Measurements from ENCODE around the gene GDI1. TPM values are rescaled to one million over a fixed set of nuclear protein-coding genes. Genes with fewer than 3 reads are reported as not detected.
"Not testable (repeated sequence)": the region's sequence is repeated elsewhere in the genome, so short reads cannot be mapped to it uniquely, and the experiment has no call there.

GDI1 gene
- 10 to 100 TPM; 50.5 to 83.5 (median 61.5) TPM for total RNA-seq

DNA sequence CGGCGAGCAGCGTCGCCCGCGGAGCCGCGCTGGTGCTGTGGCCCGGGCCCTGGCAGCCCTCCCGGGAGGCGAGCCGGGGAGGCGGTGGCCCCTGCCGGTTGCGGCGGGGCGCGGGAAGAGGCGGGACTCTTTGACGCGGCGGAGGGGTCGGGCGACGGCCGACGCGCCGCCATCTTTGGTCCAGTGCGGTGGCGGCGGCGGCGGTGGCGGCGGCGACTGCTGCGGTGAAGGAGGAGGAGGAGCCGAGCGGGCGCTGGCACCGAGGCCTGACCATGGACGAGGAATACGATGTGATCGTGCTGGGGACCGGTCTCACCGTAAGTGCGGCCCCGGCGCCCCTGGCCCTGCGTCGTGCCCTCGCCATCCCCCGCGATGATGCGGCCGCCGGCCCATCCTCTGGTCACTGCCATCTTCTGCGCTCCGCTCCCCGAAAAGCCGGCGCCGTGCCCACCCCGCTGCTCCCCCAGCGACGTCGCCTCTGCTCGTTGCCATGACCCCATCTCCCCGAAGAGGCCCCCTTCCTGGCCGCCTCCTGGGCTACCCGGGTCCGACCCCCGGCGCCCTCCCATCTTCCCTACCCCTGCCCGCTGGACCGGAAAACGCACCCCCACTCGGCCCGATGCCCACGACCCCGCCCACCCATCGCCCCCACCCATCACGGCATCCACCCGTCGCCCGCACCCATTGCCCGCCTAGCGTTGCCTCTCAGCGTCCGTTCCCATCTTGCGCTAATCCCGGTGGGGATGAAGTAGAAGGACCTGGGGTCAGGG is at the start of gene GDI1:
Gene GDI1, plus strand, starts transcription at position 172 of the 770 bp plus-strand sequence. Its CDS starts 101 bp downstream, at position 273.
- no peak for DNase-seq (ENCODE audit: low spot score in 2 of 2)
- TF ChIP-seq, protein P1, sequence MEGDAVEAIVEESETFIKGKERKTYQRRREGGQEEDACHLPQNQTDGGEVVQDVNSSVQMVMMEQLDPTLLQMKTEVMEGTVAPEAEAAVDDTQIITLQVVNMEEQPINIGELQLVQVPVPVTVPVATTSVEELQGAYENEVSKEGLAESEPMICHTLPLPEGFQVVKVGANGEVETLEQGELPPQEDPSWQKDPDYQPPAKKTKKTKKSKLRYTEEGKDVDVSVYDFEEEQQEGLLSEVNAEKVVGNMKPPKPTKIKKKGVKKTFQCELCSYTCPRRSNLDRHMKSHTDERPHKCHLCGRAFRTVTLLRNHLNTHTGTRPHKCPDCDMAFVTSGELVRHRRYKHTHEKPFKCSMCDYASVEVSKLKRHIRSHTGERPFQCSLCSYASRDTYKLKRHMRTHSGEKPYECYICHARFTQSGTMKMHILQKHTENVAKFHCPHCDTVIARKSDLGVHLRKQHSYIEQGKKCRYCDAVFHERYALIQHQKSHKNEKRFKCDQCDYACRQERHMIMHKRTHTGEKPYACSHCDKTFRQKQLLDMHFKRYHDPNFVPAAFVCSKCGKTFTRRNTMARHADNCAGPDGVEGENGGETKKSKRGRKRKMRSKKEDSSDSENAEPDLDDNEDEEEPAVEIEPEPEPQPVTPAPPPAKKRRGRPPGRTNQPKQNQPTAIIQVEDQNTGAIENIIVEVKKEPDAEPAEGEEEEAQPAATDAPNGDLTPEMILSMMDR (IDR thresholded peaks at IDR 0.05), result no peak
- TF ChIP-seq POLR2A (IDR thresholded peaks at IDR 0.05), result no peak
- intact Hi-C loops (cut with DNase I; ENCODE audit: low total_unique reads), result no loop called here
- 0 to 59% methylated on average over 16 to 61 of the region's 93 CpGs for WGBS, 2 donors
- peak within 1 kb of the TSS; percentile 32 for H3K4me3 ChIP-seq (ENCODE audit: low read depth, poor library complexity, severe bottlenecking)

DNA sequence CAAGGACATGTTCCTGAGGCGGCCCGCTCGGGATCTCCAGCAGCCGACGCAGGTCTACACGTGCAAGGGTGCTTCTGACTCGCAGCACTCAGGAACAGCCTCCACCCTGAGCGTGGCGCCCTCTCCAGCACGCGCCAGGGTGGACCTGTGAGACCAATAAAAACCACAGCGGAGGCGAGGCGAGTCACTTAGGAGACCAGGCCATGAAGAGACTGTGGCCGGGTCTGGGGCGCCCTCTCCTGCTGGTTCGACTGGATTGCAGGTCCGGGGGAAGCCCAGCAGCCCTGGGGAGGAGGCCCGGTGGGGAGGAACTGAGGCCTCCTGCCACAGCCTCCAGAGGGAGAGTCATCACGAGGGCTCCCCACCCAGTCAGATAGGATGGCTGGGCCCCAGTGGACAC is 48.9 kb upstream of the GDI1 start:
- intact Hi-C loops (cut with DNase I; ENCODE audit: low total_unique reads); DNase-seq (ENCODE audit: low spot score in 2 of 2); H3K4me3 ChIP-seq (ENCODE audit: low read depth, poor library complexity, severe bottlenecking): not testable (repeated sequence)
- no CpG with 5 or more reads among the region's 20 CpGs for WGBS, 2 donors

DNA sequence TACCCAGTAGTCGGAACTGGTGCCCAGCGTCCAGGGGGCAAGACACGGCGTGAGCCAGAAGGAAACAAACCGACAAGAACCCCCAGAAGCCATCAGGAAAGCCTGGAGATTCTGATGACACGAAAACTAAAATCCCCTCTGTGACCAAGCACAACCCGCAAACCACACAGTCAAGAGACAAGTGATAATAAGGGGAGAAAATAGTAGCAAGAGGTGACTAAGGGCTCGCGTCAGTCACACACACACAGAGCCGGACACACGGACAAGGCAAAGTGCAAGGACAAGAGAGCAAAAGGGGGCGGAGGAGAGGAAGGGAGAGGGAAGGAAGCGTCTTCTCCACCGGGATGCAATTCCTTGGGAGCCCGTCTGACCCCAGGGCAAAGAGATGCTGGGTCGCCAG is 48.3 kb upstream of the GDI1 start:
- WGBS, 2 donors, result no CpG with 5 or more reads among the region's 16 CpGs
- intact Hi-C loops (cut with DNase I; ENCODE audit: low total_unique reads); H3K4me3 ChIP-seq (ENCODE audit: low read depth, poor library complexity, severe bottlenecking); DNase-seq (ENCODE audit: low spot score in 2 of 2): not testable (repeated sequence)

DNA sequence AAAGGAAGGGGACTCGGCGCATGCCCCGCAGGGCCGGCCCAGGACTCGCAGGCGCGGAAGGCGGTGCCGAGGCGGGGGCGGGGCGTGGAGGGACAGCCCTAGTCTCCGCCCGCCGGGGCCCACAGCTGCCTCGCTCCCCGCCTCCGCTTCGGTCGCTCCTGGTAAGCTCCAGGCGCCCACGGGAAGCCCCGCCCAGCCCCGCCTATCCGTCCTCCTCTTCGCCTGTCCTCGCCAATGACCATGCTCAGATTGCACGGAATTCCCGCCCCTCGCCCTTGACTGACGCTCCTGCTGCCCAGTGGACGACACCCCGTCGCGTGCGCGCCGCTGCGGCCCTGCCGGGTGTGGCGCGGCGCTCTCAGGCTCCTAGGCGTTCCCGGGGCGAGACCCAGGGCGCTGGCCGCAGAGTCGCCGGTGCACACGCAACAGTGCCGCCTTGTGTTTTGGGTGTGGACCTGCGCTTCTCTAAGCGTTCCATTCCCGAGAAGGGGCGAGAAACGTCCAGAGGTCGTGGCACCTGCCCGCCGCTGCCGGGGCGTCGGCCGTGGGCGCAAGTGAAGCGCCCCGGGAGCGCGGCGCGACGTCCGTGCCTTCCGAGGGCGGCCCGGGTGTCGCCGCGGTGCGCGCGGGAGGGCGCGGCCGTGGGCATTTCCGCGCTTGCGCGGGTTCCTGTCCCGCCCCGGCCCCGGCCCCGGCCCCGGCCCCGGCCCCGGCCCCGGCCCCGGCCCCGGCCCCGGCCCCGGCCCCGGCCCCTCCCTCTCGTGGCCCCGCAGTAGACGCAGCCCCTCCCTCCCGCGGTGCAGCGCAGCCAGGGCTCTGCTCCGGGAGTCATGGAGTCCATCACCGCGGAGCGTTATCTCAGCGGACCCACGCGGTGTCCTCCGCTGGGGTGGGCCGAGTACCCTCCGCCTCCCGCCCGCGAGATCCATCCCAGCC is 46.9 kb upstream of the GDI1 start:
- DNase-seq (ENCODE audit: low spot score in 2 of 2); H3K4me3 ChIP-seq (ENCODE audit: low read depth, poor library complexity, severe bottlenecking); intact Hi-C loops (cut with DNase I; ENCODE audit: low total_unique reads): not testable (repeated sequence)
- WGBS, 2 donors, result no CpG with 5 or more reads among the region's 121 CpGs

DNA sequence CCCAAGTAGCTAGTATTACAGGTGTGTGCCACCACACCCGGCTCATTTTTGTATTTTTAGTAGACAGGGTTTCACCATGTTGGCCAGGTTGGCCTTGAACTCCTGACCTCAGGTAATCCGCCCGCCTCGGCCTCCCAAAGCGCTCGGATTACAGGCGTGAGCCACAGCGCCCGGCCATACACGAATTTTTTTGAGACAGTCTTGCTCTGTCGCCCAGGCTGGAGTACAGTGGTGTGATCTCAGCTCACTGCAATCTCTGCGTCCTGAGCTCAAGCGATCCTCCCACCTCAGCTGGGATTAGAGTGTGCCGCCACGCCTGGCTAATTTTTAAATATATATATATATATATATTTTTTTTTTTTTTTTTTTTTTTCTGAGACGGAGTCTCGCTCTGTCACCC is 40.6 kb upstream of the GDI1 start:
- intact Hi-C loops (cut with DNase I; ENCODE audit: low total_unique reads); DNase-seq (ENCODE audit: low spot score in 2 of 2); H3K4me3 ChIP-seq (ENCODE audit: low read depth, poor library complexity, severe bottlenecking): not testable (repeated sequence)
- WGBS, 2 donors, result 93 to 94% methylated on average over 15 to 17 of the region's 17 CpGs

DNA sequence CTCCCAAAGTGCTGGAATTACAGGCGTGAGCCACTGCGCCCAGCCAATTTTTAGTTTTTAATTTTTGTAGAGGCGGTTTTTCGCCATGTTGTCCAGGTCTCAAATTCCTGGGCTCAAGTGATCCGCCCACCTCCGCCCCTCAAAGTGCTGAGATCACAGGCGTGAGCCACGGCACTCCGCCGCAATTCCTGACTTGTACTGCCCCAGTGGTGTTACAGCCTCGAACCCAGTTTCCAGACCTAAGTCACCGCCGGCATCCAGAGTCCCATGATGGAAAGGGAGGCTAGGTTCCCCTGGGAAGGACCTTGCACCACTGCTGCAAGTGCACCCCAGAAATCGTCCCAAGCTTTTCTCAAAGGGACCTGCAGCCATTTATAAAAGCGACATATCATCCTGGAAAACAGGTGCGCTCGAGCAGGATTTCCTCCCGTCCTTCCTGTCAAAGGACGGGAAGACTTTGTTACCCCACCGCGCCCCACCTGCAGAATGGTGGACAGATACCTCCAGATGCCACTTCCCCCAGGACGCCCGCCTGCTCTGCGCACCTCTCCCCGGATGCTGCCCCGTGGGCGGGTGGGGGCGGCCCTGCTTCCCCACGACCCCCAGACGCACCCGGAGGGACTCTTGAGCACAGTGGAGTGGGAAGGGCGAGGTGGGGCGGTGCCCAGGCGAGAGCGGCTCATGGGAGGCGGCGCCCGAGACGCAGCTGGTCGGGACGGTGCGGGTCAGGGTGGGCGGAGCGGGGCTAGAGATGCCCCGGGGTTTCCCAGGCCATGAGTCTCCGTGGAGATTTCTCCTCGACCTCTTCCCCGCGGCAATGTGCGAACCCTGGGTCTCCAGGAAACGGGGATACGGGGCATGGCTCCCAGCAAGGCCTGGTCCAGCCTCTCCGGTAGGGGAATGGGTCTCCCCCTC is 39.7 kb upstream of the GDI1 start:
- peak; percentile 49 to 94 for DNase-seq (ENCODE audit: low spot score in 2 of 2)

More for the DNA sequence above, 39.7 kb upstream of the GDI1 start:
- no peak for TF ChIP-seq POLR2A (IDR thresholded peaks at IDR 0.05)
- TF ChIP-seq, protein P1 (IDR thresholded peaks at IDR 0.05), result no peak
- WGBS, 2 donors, result 29 to 53% methylated on average over 3 to 53 of the region's 53 CpGs
- intact Hi-C loops (cut with DNase I; ENCODE audit: low total_unique reads), result no loop called here
- H3K4me3 ChIP-seq (ENCODE audit: low read depth, poor library complexity, severe bottlenecking), result peak overlapping the region; percentile 25
